ENCODE measurements around the gene SEPTIN8. TPM values are rescaled to one million over a fixed set of nuclear protein-coding genes. Genes with fewer than 3 reads are reported as not detected.
A peak's percentile ranks its signal among the peaks of the same experiment; 100 is the strongest.

SEPTIN8 gene
- total and polyA plus RNA-seq, 2 of the 13 experiments (the other 11 are each of a cell fraction or from before 2014, with no cell fraction given): 41.4 to 49.9 TPM

DNA sequence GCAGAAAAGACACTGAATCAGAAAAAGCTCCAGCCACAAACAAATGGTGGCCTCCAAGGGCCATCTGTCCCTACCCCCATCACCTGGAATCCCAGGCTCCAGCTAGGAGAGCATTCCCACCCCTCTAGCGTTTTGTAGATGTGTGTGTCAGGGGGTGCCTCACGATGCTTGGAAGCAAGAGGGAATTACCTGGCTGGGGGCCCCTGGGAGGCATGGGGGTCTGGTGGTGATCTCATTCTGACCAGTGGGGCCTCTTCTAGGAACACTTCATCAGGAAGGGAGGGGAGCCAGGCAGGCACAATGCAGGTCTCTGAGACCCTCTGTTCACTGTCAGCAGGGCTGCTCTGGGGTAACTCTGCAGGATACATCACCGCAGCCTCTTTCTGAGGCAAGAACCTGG lies 47.4 kb upstream of the SEPTIN8 start:
- intact Hi-C loops (cut with micrococcal nuclease; ENCODE audit: unreplicated experiment): loop anchor here (5.0 kb wide), 1 partner anchor 297 kb away; no protein-coding TSS in a partner anchor

DNA sequence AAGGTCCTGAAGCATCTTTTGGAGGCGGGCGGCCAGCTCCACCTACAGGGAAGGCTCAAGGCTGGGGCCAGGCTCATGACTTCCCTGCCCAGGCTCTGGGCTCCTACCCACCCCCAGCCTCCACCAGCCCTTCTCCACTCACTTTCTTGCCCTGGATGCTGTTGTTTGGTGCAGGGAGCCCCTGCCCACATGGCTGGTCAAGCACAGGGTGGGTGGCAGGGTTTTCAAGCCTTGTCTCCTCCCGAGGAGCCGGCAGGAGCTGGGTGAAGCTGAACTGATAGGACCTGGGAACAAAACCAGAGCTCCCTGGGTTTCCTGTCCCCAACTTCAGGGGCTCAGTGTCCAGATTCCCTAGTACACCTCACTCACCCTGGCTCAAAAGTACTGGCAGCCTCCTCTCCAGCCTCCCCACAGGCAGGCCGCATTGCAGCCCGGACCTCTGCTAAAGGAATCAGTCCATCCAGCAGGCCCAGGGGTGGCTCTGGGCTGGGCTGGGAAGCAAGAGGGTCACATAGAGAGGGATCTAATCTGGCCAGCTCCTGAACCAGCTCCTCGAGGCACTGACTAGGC lies 46.5 kb upstream of the SEPTIN8 start:
- no peak for FAIRE-seq
- no peak for ATAC-seq
- no peak overlapping the region for H3K9ac ChIP-seq (ENCODE audit: insufficient read depth, low read depth, low read length)

More for the DNA sequence above, 47.4 kb upstream of the SEPTIN8 start:
- no peaks in the 10 kb centered on the region for H3K27me3 ChIP-seq (ENCODE audit: control insufficient read depth in 1 of 2, insufficient read depth in 2 of 2, low read length in 2 of 2)
- in situ Hi-C loops (cut with HindIII; ENCODE audit: extremely low pct_ligation_motif_present, low pct_unique_long_range_greater_than_20kb): no loop called here
- H4K20me1 ChIP-seq (ENCODE audit: insufficient read depth, low read length): no peaks in the 10 kb centered on the region
- H3K4me2 ChIP-seq (ENCODE audit: low read depth, low read length): no peak overlapping the region
- peaks cover 7 to 30% of the 10 kb centered on the region in 2 experiments; a peak in 4 of 5 replicates for H3K36me3 ChIP-seq (replicated peaks in 1 of 2; ENCODE audit: control insufficient read depth in 1 of 2, insufficient read depth in 2 of 2, low read length in 2 of 2)
- H3K4me3 ChIP-seq (replicated peaks in 1 of 3; ENCODE audit: insufficient read depth in 1 of 3, low read depth in 2 of 3, low read length in 3 of 3): no peak overlapping the region
- H2AFZ ChIP-seq (ENCODE audit: low read length): no peak overlapping the region
- no peak overlapping the region for H3K9ac ChIP-seq (ENCODE audit: insufficient read depth, low read depth, low read length)
- ATAC-seq (no peak), FAIRE-seq (no peak), DNase-seq (ENCODE audit: low spot score) (no peak)
- H3K4me1 ChIP-seq (ENCODE audit: insufficient read depth, low read length): peaks cover 60% of the 10 kb centered on the region
- TF ChIP-seq TAF15 (IDR thresholded peaks at IDR 0.05; ENCODE audit: low read depth, low read length, poor library complexity, severe bottlenecking): no peak
- no TSS peak for BruUV-seq (replicated peaks)
- no peaks in the 10 kb centered on the region for H3K9me3 ChIP-seq (ENCODE audit: low read length)
- WGBS (ENCODE audit: low lambda C conversion rate): 95% methylated on average over 3 of the region's 3 CpGs
- ChIA-PET POLR2A (interaction anchor here (1.1 kb wide), 1 partner anchor 42 kb away, joined by 3 read pairs; the partner anchor contains the start of gene GDF9), CTCF (ENCODE audit: low intra/inter-chr PET ratio, low total read pairs) (no interaction called here)
- peaks cover 28% of the 10 kb centered on the region for H3K79me2 ChIP-seq (ENCODE audit: insufficient read depth, low read length)
- no peak overlapping the region for H3K27ac ChIP-seq (ENCODE audit: extremely low read length, insufficient read depth, low read length)

More for the DNA sequence above, 46.5 kb upstream of the SEPTIN8 start:
- no peak overlapping the region for H2AFZ ChIP-seq (ENCODE audit: low read length)
- H3K4me1 ChIP-seq (ENCODE audit: insufficient read depth, low read length): peaks cover 55% of the 10 kb centered on the region
- POLR2A ChIA-PET: interaction anchor here (0.6 to 1.1 kb wide), 3 partner anchors 14 to 265 kb away, joined by 3 read pairs; partner anchors contain the start of gene GDF9
- H3K9me3 ChIP-seq (ENCODE audit: low read length): no peaks in the 10 kb centered on the region
- BruUV-seq (replicated peaks): no TSS peak
- TF ChIP-seq ZNF235 (CRISPR knock-in tag; IDR thresholded peaks at IDR 0.05; ENCODE audit: borderline replicate concordance): no peak
- TF ChIP-seq, protein P1, sequence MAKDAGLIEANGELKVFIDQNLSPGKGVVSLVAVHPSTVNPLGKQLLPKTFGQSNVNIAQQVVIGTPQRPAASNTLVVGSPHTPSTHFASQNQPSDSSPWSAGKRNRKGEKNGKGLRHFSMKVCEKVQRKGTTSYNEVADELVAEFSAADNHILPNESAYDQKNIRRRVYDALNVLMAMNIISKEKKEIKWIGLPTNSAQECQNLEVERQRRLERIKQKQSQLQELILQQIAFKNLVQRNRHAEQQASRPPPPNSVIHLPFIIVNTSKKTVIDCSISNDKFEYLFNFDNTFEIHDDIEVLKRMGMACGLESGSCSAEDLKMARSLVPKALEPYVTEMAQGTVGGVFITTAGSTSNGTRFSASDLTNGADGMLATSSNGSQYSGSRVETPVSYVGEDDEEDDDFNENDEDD (CRISPR knock-in tag; IDR thresholded peaks at IDR 0.05; ENCODE audit: borderline replicate concordance): no peak
- TF ChIP-seq, protein P2, sequence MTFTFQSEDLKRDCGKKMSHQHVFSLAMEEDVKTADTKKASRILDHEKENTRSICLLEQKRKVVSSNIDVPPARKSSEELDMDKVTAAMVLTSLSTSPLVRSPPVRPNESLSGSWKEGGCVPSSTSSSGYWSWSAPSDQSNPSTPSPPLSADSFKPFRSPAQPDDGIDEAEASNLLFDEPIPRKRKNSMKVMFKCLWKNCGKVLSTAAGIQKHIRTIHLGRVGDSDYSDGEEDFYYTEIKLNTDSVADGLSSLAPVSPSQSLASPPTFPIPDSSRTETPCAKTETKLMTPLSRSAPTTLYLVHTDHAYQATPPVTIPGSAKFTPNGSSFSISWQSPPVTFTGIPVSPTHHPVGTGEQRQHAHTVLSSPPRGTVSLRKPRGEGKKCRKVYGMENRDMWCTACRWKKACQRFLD (CRISPR knock-in tag; IDR thresholded peaks at IDR 0.05; ENCODE audit: borderline replicate concordance): no peak
- TF ChIP-seq DMAP1 (CRISPR knock-in tag; IDR thresholded peaks at IDR 0.05): no peak
- TF ChIP-seq SMAD1 (CRISPR knock-in tag; IDR thresholded peaks at IDR 0.05; ENCODE audit: borderline replicate concordance, low read depth): no peak
- no peak for TF ChIP-seq FOXC1 (CRISPR knock-in tag; IDR thresholded peaks at IDR 0.05; ENCODE audit: borderline replicate concordance)
- TF ChIP-seq, protein P3, sequence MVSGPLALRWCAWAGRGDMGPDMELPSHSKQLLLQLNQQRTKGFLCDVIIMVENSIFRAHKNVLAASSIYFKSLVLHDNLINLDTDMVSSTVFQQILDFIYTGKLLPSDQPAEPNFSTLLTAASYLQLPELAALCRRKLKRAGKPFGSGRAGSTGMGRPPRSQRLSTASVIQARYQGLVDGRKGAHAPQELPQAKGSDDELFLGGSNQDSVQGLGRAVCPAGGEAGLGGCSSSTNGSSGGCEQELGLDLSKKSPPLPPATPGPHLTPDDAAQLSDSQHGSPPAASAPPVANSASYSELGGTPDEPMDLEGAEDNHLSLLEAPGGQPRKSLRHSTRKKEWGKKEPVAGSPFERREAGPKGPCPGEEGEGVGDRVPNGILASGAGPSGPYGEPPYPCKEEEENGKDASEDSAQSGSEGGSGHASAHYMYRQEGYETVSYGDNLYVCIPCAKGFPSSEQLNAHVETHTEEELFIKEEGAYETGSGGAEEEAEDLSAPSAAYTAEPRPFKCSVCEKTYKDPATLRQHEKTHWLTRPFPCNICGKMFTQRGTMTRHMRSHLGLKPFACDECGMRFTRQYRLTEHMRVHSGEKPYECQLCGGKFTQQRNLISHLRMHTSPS (CRISPR knock-in tag; IDR thresholded peaks at IDR 0.05; ENCODE audit: low read depth): no peak
- TF ChIP-seq MED1 (CRISPR knock-in tag; IDR thresholded peaks at IDR 0.05): no peak
- TF ChIP-seq AGO2 (optimal IDR thresholded peaks at IDR 0.05; ENCODE audit: low read depth, low read length): peak; percentile 23
- no peak for TF ChIP-seq MEF2D (CRISPR knock-in tag; IDR thresholded peaks at IDR 0.05)
- TF ChIP-seq POLR2G (IDR thresholded peaks at IDR 0.05; ENCODE audit: low read depth, low read length): peak; percentile 15; the same call in 1 of the 2 replicates
- TF ChIP-seq MLLT10 (CRISPR knock-in tag; IDR thresholded peaks at IDR 0.05): no peak
- DNase-seq (ENCODE audit: low spot score): no peak
- no peak overlapping the region for H3K4me3 ChIP-seq (replicated peaks in 1 of 3; ENCODE audit: insufficient read depth in 1 of 3, low read depth in 2 of 3, low read length in 3 of 3)
- in situ Hi-C loops (cut with HindIII; ENCODE audit: extremely low pct_ligation_motif_present, low pct_unique_long_range_greater_than_20kb): no loop called here
- CTCF ChIA-PET (ENCODE audit: low intra/inter-chr PET ratio, low total read pairs): no interaction called here
- WGBS (ENCODE audit: low lambda C conversion rate): 97% methylated on average over 3 of the region's 7 CpGs
- no peak overlapping the region for H3K27ac ChIP-seq (ENCODE audit: extremely low read length, insufficient read depth, low read length)
- H3K27me3 ChIP-seq (ENCODE audit: control insufficient read depth in 1 of 2, insufficient read depth in 2 of 2, low read length in 2 of 2): no peaks in the 10 kb centered on the region
- intact Hi-C loops (cut with micrococcal nuclease; ENCODE audit: unreplicated experiment): loop anchor here (5.0 kb wide), 1 partner anchor 296 kb away; no protein-coding TSS in a partner anchor
- peaks cover 20% of the 10 kb centered on the region for H3K79me2 ChIP-seq (ENCODE audit: insufficient read depth, low read length)
- peaks cover 7 to 30% of the 10 kb centered on the region in 2 experiments; a peak in 4 of 5 replicates for H3K36me3 ChIP-seq (replicated peaks in 1 of 2; ENCODE audit: control insufficient read depth in 1 of 2, insufficient read depth in 2 of 2, low read length in 2 of 2)
- H3K4me2 ChIP-seq (ENCODE audit: low read depth, low read length): no peak overlapping the region
- no peaks in the 10 kb centered on the region for H4K20me1 ChIP-seq (ENCODE audit: insufficient read depth, low read length)

Data from HepG2 (cell line).